ENCODE results near the gene DLL4. TPM values are rescaled to one million over a fixed set of nuclear protein-coding genes. Genes with fewer than 3 reads are reported as not detected.

DLL4 gene
- total and polyA plus RNA-seq, 10 of the 15 experiments (the other 5 are each of a cell fraction or from before 2014, with no cell fraction given): 0.04 to 0.16 (median 0.09) TPM; not detected in 6

- no peak for TF ChIP-seq CUX1 (IDR thresholded peaks at IDR 0.05; ENCODE audit: insufficient replicate concordance, low read depth, low read length)
- TF ChIP-seq BACH1 (IDR thresholded peaks at IDR 0.05; ENCODE audit: borderline replicate concordance): no peak; the same call in 1 of the 2 replicates
- TF ChIP-seq ZBTB11 (CRISPR knock-in tag; IDR thresholded peaks at IDR 0.05): no peak
- TF ChIP-seq CTCF (IDR thresholded peaks at IDR 0.05 in 2 of 3, conservative IDR thresholded peaks at IDR 0.05 in 1 of 3; ENCODE audit: control insufficient read depth in 2 of 3, extremely low read depth in 1 of 3, insufficient read depth in 1 of 3, low read depth in 3 of 3, low read length in 3 of 3): peak; percentile 73 to 90 (median 89)
- TF ChIP-seq SMC3 (IDR thresholded peaks at IDR 0.05; ENCODE audit: borderline replicate concordance, low read length): peak; percentile 71
- TF ChIP-seq ESRRA (IDR thresholded peaks at IDR 0.05; ENCODE audit: low read length): no peak
- no peak for TF ChIP-seq TCF7 (IDR thresholded peaks at IDR 0.05; ENCODE audit: borderline replicate concordance)
- TF ChIP-seq MEF2A (IDR thresholded peaks at IDR 0.05; ENCODE audit: insufficient read depth, low read depth, low read length): no peak
- peak; percentile 71 for TF ChIP-seq MEF2B (IDR thresholded peaks at IDR 0.05; ENCODE audit: partially characterized antibody, poor library complexity, severe bottlenecking)
- no peak for TF ChIP-seq EP300 (IDR thresholded peaks at IDR 0.05; ENCODE audit: borderline replicate concordance in 1 of 2, control insufficient read depth in 1 of 2, low read depth in 2 of 2, low read length in 2 of 2)
- no peak for TF ChIP-seq RFX5 (IDR thresholded peaks at IDR 0.05; ENCODE audit: low read depth, low read length)
- TF ChIP-seq STAT1 (conservative IDR thresholded peaks at IDR 0.05): peak; percentile 77; the same call in 1 of the 2 replicates
- no peak for TF ChIP-seq HSF1 (IDR thresholded peaks at IDR 0.05; ENCODE audit: low read depth, low read length)
- TF ChIP-seq NBN (IDR thresholded peaks at IDR 0.05): 0 out of 2 replicates have a peak, but pooled peaks have one; percentile 34
These were observed 22.8 kb upstream of the DLL4 start (continued) for GRCh38 chr15:40906091-40906990.

Data from GM12878 (cell line).